ENCODE data around the gene BCL2L1. TPM values are rescaled to one million over a fixed set of nuclear protein-coding genes. Genes with fewer than 3 reads are reported as not detected.

The BCL2L1 gene
- total RNA-seq, 1 experiment from 2014 or later, result 226 TPM

GRCh38 chr20:31758521-31758920, 35.9 kb upstream of the BCL2L1 start:
- H3K9ac ChIP-seq (ENCODE audit: low read length), result no peak overlapping the region
- no peak overlapping the region for H3K4me2 ChIP-seq (ENCODE audit: low read length)
- H2AFZ ChIP-seq (ENCODE audit: low read depth, low read length, poor library complexity, severe bottlenecking), result no peak overlapping the region
- no peak overlapping the region for H3K27ac ChIP-seq (ENCODE audit: low read depth, low read length)
- intact Hi-C loops (cut with micrococcal nuclease), result no loop called here
- H4K20me1 ChIP-seq (ENCODE audit: insufficient read depth), result 0 out of 2 replicates have a peak, but pooled peaks cover 6% of the 10 kb centered on the region
- TF ChIP-seq CEBPB (IDR thresholded peaks at IDR 0.05; ENCODE audit: low read depth), result no peak
- TF ChIP-seq REST (IDR thresholded peaks at IDR 0.05; ENCODE audit: low read depth), result no peak
- TF ChIP-seq CTCF (IDR thresholded peaks at IDR 0.05 in 2 of 3, conservative IDR thresholded peaks at IDR 0.05 in 1 of 3; ENCODE audit: borderline replicate concordance in 1 of 3, insufficient read depth in 1 of 3, low read depth in 2 of 3, low read length in 2 of 3), result no peak
- no peak for TF ChIP-seq MAX (IDR thresholded peaks at IDR 0.05)
- TF ChIP-seq CBX3 (IDR thresholded peaks at IDR 0.05; ENCODE audit: low read depth), result no peak
- no peak for TF ChIP-seq SIN3A (IDR thresholded peaks at IDR 0.05; ENCODE audit: low read depth)
- TF ChIP-seq ELF1 (IDR thresholded peaks at IDR 0.05; ENCODE audit: borderline replicate concordance, low read depth), result no peak
- no peak for TF ChIP-seq YY1 (IDR thresholded peaks at IDR 0.05; ENCODE audit: extremely low read depth, insufficient replicate concordance, low read depth, low read length)
- TF ChIP-seq EGR1 (IDR thresholded peaks at IDR 0.05; ENCODE audit: low read depth), result no peak
- TF ChIP-seq ATF3 (IDR thresholded peaks at IDR 0.05), result no peak
- TF ChIP-seq EZH2 (IDR thresholded peaks at IDR 0.05), result no peak
- no peak for TF ChIP-seq EZH2phosphoT487 (IDR thresholded peaks at IDR 0.05; ENCODE audit: borderline replicate concordance)
- no peak for TF ChIP-seq RAD21 (IDR thresholded peaks at IDR 0.05; ENCODE audit: low read depth)
- no peak for TF ChIP-seq POLR2A (IDR thresholded peaks at IDR 0.05; ENCODE audit: borderline replicate concordance, extremely low read depth, insufficient read depth, insufficient read length)
- no peak overlapping the region for H3K4me3 ChIP-seq (replicated peaks in 1 of 2; ENCODE audit: low read depth in 1 of 2, low read length in 2 of 2)
- H3K27me3 ChIP-seq (ENCODE audit: insufficient read depth, low read length), result no peaks in the 10 kb centered on the region
- ChIA-PET POLR2A (no interaction called here), CTCF (no interaction called here), RAD21 (ENCODE audit: low non-redundant PET in 1 of 2, low total read pairs in 2 of 2, uncharacterized antibody in 2 of 2, unreplicated experiment in 2 of 2) (no interaction called here)
- no peaks in the 10 kb centered on the region for H3K9me2 ChIP-seq (ENCODE audit: insufficient read depth)
- ATAC-seq (no peak), DNase-seq (ENCODE audit: low read depth, low spot score) (no peak)
- peaks cover 100% of the 10 kb centered on the region for H3K79me2 ChIP-seq (ENCODE audit: insufficient read depth, low read length)
- H3K9me3 ChIP-seq (ENCODE audit: control insufficient read depth in 1 of 2, insufficient read depth in 1 of 2, low read depth in 1 of 2, low read length in 2 of 2), result no peaks in the 10 kb centered on the region
- peaks cover 23 to 44% of the 10 kb centered on the region in 2 experiments for H3K36me3 ChIP-seq (ENCODE audit: control insufficient read depth in 1 of 2, insufficient read depth in 2 of 2, low read length in 2 of 2)
- no peaks in the 10 kb centered on the region for H3K4me1 ChIP-seq (ENCODE audit: control insufficient read depth in 1 of 2, insufficient read depth in 2 of 2, low read length in 2 of 2)
- BruUV-seq (replicated peaks), result no TSS peak

Data from HCT116 (cell line).